ENCODE results near the gene KIAA0930. TPM values are rescaled to one million over a fixed set of nuclear protein-coding genes. Genes with fewer than 3 reads are reported as not detected.

Gene KIAA0930
- total and polyA plus RNA-seq, 2 of the 4 experiments (the other 2 are of a cell fraction), result 25.3 to 34.1 TPM

- peaks cover 2% of the 10 kb centered on the region; the same call in 1 of the 2 replicates for H3K4me1 ChIP-seq (ENCODE audit: control insufficient read depth, insufficient read depth, low read length)
- H2AK9ac ChIP-seq (replicated peaks; ENCODE audit: low read depth, low read length, poor library complexity), result no peak overlapping the region
- no peak overlapping the region for H4K91ac ChIP-seq (ENCODE audit: insufficient read depth, low read depth, low read length)
- ATAC-seq (ENCODE audit: low read depth) (no peak), DNase-seq (no peak)
- H3K4me3 ChIP-seq (ENCODE audit: insufficient read depth, low read depth, low read length), result no peak overlapping the region
- peaks cover 56% of the 10 kb centered on the region for H3K36me3 ChIP-seq (ENCODE audit: control insufficient read depth, insufficient read depth, low read length)
- H4K5ac ChIP-seq (ENCODE audit: low read depth, low read length), result no peak overlapping the region
- H2AK5ac ChIP-seq (ENCODE audit: low read depth, low read length), result no peak overlapping the region
- no peak overlapping the region for H2BK120ac ChIP-seq (ENCODE audit: low read depth, low read length)
- in situ Hi-C loops (cut with MboI; ENCODE audit: low sequenced_read_pairs), result no loop called here
- no peak overlapping the region for H3K27ac ChIP-seq (ENCODE audit: insufficient read depth, low read length)
- no peak overlapping the region for H2BK15ac ChIP-seq (ENCODE audit: low read depth, low read length)
- H3K79me1 ChIP-seq (ENCODE audit: low read depth in 1 of 2, low read length in 2 of 2), result peaks cover 32 to 79% of the 10 kb centered on the region in 2 experiments
- H4K20me1 ChIP-seq (ENCODE audit: insufficient read depth, low read length), result peaks cover 37% of the 10 kb centered on the region
- no peak overlapping the region for H3K18ac ChIP-seq (ENCODE audit: low read depth, low read length)
- dilution Hi-C loops (cut with HindIII; ENCODE audit: low sequenced_read_pairs, unreplicated experiment), result no loop called here
- no peak overlapping the region for H3K9ac ChIP-seq (ENCODE audit: low read depth, low read length)
- H2AFZ ChIP-seq (replicated peaks; ENCODE audit: low read length, poor library complexity), result no peak overlapping the region
- TF ChIP-seq BHLHE40 (IDR thresholded peaks at IDR 0.05; ENCODE audit: low read depth, low read length) (no peak), CTCF (conservative IDR thresholded peaks at IDR 0.05; ENCODE audit: low read depth, low read length) (0 out of 2 replicates have a peak, but pooled peaks have one; percentile 3)
- no peaks in the 10 kb centered on the region; the same call in 1 of the 2 replicates for H3K9me1 ChIP-seq (ENCODE audit: insufficient read depth, low read length)
- no peaks in the 10 kb centered on the region for H3K27me3 ChIP-seq (ENCODE audit: control insufficient read depth, insufficient read depth, low read length)
- ChIA-PET CTCF (no interaction called here), POLR2A (ENCODE audit: unreplicated experiment) (no interaction called here)
- no peak overlapping the region for H3K4ac ChIP-seq (ENCODE audit: low read depth, low read length)
- no peak overlapping the region for H2BK20ac ChIP-seq (ENCODE audit: low read depth, low read length)
- BruUV-seq (replicated peaks), result no TSS peak
- no peak overlapping the region for H2BK5ac ChIP-seq (ENCODE audit: low read depth, low read length, poor library complexity, severe bottlenecking)
- no peak overlapping the region for H4K8ac ChIP-seq (ENCODE audit: low read depth in 2 of 2, low read length in 2 of 2)
- H3K14ac ChIP-seq (replicated peaks; ENCODE audit: low read depth, low read length), result no peak overlapping the region
- H3K56ac ChIP-seq (ENCODE audit: extremely low read depth, insufficient read depth, low read length), result no peak overlapping the region
- H3K23ac ChIP-seq (ENCODE audit: low read depth, low read length), result no peak overlapping the region
- WGBS, 2 experiments (ENCODE audit: extremely low coverage in 2 of 2, insufficient read length in 1 of 2), result no CpG with 5 or more reads among the region's 6 CpGs
- H3K9me3 ChIP-seq (ENCODE audit: control insufficient read depth, insufficient read depth, low read length), result no peaks in the 10 kb centered on the region
- H3K4me2 ChIP-seq (ENCODE audit: low read depth, low read length), result no peak overlapping the region
- intact Hi-C loops (cut with micrococcal nuclease), result loop anchor here (5.0 kb wide), 1 partner anchor 90 kb away; no protein-coding TSS in a partner anchor
Observed at GRCh38 chr22:45171830-45172229, 68.9 kb downstream of the KIAA0930 start.
